Measurements from ENCODE around the gene FCGR3B.
"Not testable (repeated sequence)": the region's sequence is repeated elsewhere in the genome, so short reads cannot be mapped to it uniquely, and the experiment has no call there.

DNA sequence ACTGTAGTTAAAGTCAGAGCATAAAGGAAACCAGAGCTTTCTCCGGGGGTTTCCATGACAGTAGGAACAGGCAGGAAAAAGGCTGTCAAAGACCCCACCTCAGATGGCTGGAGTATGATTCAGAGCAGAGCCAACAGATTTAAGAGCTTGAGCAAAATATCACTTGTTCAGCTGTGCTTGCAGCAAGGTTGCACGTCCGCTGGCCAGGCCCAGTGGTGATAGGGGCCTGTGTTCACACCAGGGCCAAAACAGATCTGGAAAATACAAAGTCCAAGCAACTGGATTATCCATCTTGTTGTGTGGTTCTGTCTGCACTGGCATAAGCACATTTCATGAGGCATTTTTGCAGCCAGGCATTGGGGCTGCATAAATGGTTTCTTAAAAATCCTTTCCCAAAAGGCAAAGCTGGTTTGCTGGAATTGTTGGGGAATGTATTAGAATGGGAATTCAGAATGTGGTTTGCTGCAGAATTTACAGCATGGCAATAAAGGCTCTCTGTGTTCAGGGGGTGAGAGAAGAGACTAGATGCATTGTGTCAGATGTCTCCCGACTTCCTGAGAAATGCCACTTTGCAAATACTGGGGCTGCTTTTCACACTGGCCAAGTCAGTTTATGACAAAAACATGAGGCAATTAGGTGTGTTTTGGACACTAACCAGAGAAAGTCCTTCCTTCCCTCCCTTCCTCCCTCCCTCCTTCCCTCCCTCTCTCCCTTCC lies 36.5 kb downstream of the FCGR3B start:
- TF ChIP-seq, protein P1, sequence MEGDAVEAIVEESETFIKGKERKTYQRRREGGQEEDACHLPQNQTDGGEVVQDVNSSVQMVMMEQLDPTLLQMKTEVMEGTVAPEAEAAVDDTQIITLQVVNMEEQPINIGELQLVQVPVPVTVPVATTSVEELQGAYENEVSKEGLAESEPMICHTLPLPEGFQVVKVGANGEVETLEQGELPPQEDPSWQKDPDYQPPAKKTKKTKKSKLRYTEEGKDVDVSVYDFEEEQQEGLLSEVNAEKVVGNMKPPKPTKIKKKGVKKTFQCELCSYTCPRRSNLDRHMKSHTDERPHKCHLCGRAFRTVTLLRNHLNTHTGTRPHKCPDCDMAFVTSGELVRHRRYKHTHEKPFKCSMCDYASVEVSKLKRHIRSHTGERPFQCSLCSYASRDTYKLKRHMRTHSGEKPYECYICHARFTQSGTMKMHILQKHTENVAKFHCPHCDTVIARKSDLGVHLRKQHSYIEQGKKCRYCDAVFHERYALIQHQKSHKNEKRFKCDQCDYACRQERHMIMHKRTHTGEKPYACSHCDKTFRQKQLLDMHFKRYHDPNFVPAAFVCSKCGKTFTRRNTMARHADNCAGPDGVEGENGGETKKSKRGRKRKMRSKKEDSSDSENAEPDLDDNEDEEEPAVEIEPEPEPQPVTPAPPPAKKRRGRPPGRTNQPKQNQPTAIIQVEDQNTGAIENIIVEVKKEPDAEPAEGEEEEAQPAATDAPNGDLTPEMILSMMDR (conservative IDR thresholded peaks at IDR 0.05 in 1 of 2, IDR thresholded peaks at IDR 0.05 in 1 of 2; ENCODE audit: extremely low read depth in 1 of 2, insufficient read depth in 1 of 2, low read depth in 1 of 2, low read length in 2 of 2), result not testable (repeated sequence)
- TF ChIP-seq EZH2 (IDR thresholded peaks at IDR 0.05; ENCODE audit: borderline replicate concordance, low read length), result not testable (repeated sequence)

Measured in mammary epithelial cell (primary cell).